SK-N-SH (cell line): ENCODE data around the gene LRRC36. TPM values are rescaled to one million over a fixed set of nuclear protein-coding genes. Genes with fewer than 3 reads are reported as not detected.

ENCODE experiments used
- CTCF ChIA-PET: fragments of 300-600, 350-600 bp; formaldehyde crosslinking; extraction: SDS; loops from one replicate; lab custom pipeline; 2021; lab: Yijun Ruan, JAX
- POLR2A ChIA-PET: fragments of 350-600 bp; sonication (Branson Sonifier 250); formaldehyde crosslinking; extraction: SDS; loops from one replicate; lab custom pipeline; 2020; ENCODE audit warnings: antibody characterized with exemption, inconsistent platforms; lab: Yijun Ruan, JAX
- DNase-seq: peaks from one replicate; pipeline ENCODE4 v3.0.0; 2012
- H2AFZ ChIP-seq: fragments of 200-600 bp; sonication (generic); 2 replicates; pipeline ENCODE4 v1.8.1; 2016; ENCODE audit warnings: antibody characterized with exemption, mild to moderate bottlenecking, low read depth
- H3F3A ChIP-seq: fragments of 200-600 bp; sonication (generic); replicated peaks from 2 replicates; pipeline ENCODE3; 2016; ENCODE audit warnings: antibody characterized with exemption, mild to moderate bottlenecking; ENCODE audit not compliant: insufficient read depth
- H3K27ac ChIP-seq, 2 experiments: fragments of 200-500 bp in 1 of 2; fragments of 200-600 bp in 1 of 2; sonication (Bioruptor generic) in 1 of 2; sonication (generic), shearing (Covaris generic) in 1 of 2; 2 replicates each; pipeline versions ENCODE4 v1.5.1 to v1.6.1; 2014 to 2016; ENCODE audit warnings: low read depth in 2 of 2, inconsistent platforms in 1 of 2, low read length in 1 of 2, mild to moderate bottlenecking in 1 of 2, mixed read lengths in 1 of 2
- H3K27me3 ChIP-seq: fragments of 200-600 bp; sonication (generic), shearing (Covaris generic); 2 replicates; pipeline ENCODE4 v1.6.1; 2016; ENCODE audit warnings: mixed run types; ENCODE audit not compliant: insufficient read depth
- H3K36me3 ChIP-seq, 2 experiments: fragments of 200-500 bp in 1 of 2; fragments of 200-600 bp in 1 of 2; sonication (Bioruptor generic) in 1 of 2; sonication (generic) in 1 of 2; replicated peaks in 1 of 2; 2 replicates each; pipeline versions ENCODE3 to v1.5.1; 2014 to 2016; ENCODE audit warnings: low read length in 1 of 2, mild to moderate bottlenecking in 1 of 2; ENCODE audit not compliant: insufficient read depth in 2 of 2, control insufficient read depth in 1 of 2
- H3K4me1 ChIP-seq, 2 experiments: fragments of 200-500 bp in 1 of 2; fragments of 200-600 bp in 1 of 2; sonication (Bioruptor generic) in 1 of 2; sonication (generic), shearing (Covaris generic) in 1 of 2; 2 replicates each; pipeline versions ENCODE4 v1.5.1 to v1.6.1; 2014 to 2016; ENCODE audit warnings: low read depth in 1 of 2, low read length in 1 of 2, mixed run types in 1 of 2; ENCODE audit not compliant: insufficient read depth in 2 of 2, control insufficient read depth in 1 of 2
- H3K4me2 ChIP-seq: fragments of 200-600 bp; sonication (generic), shearing (Covaris generic); 2 replicates; pipeline ENCODE4 v1.6.1; 2017; ENCODE audit warnings: mixed run types
- H3K4me3 ChIP-seq, 2 experiments: fragments of 200-500 bp in 1 of 2; fragments of 200-600 bp in 1 of 2; sonication (Bioruptor generic) in 1 of 2; sonication (generic), shearing (Covaris generic) in 1 of 2; 2 replicates each; pipeline versions ENCODE4 v1.5.1 to v1.8.1; 2014 to 2016; ENCODE audit warnings: low read depth in 2 of 2, inconsistent platforms in 1 of 2, low read length in 1 of 2, mild to moderate bottlenecking in 1 of 2, mixed read lengths in 1 of 2, moderate library complexity in 1 of 2
- H3K79me2 ChIP-seq: fragments of 200-600 bp; sonication (generic); 2 replicates; pipeline ENCODE4 v1.8.1; 2017; ENCODE audit warnings: mild to moderate bottlenecking; ENCODE audit not compliant: insufficient read depth
- H3K9ac ChIP-seq: fragments of 200-600 bp; sonication (generic); 2 replicates; pipeline ENCODE4 v1.6.1; 2017; ENCODE audit warnings: mixed run types
- H3K9me2 ChIP-seq: fragments of 200-600 bp; sonication (generic); 2 replicates; pipeline ENCODE4 v1.6.1; 2017; ENCODE audit warnings: mixed run types
- H3K9me3 ChIP-seq: fragments of 200-600 bp; sonication (generic); 2 replicates; pipeline ENCODE4 v1.6.1; 2017; ENCODE audit warnings: mixed run types, mild to moderate bottlenecking, moderate library complexity
- H4K20me1 ChIP-seq: fragments of 200-600 bp; sonication (generic); 2 replicates; pipeline ENCODE4 v1.6.1; 2017; ENCODE audit warnings: mild to moderate bottlenecking, mixed run types; ENCODE audit not compliant: insufficient read depth
- FOXJ3 ChIP-seq: sonication (generic); formaldehyde crosslinking; IDR thresholded peaks from 2 replicates; pipeline ENCODE4 v1.5.1; 2020; ENCODE audit warnings: mild to moderate bottlenecking, missing genetic modification reagents
- FOXM1 ChIP-seq: IDR thresholded peaks from 2 replicates; pipeline ENCODE4 v1.4.0; 2012; ENCODE audit warnings: low read depth, mild to moderate bottlenecking
- GATA2 ChIP-seq: sonication (generic); formaldehyde crosslinking; IDR thresholded peaks from 2 replicates; pipeline ENCODE4 v1.5.0; 2020; ENCODE audit warnings: mild to moderate bottlenecking, missing genetic modification reagents
- TEAD4 ChIP-seq: IDR thresholded peaks from 2 replicates; pipeline ENCODE4 v1.4.0; 2012; ENCODE audit warnings: mild to moderate bottlenecking, borderline replicate concordance; ENCODE audit not compliant: insufficient read depth
- WGBS: methylation state at CpG from one replicate; pipeline ENCODE4 v1.1.6; 2017; ENCODE audit warnings: low lambda C conversion rate; 5-methylcytosine and 5-hydroxymethylcytosine counted together
- polyA plus RNA-seq, 3 experiments: library from polyadenylated mRNA; depleted of rRNA; stranded (reverse); fragments of >200 nt; gene quantifications; 2 replicates each; pipeline ENCODE4 v1.2.3, GENCODE V29; 2012
- TF ChIP-seq, protein P1 (sequence below): IDR thresholded peaks from 2 replicates; pipeline ENCODE4 v1.4.0; 2012; ENCODE audit warnings: low read depth, borderline replicate concordance
- TF ChIP-seq, protein P2 (sequence below): fragments of 200-600 bp; sonication (generic); IDR thresholded peaks from 2 replicates; pipeline ENCODE4 v1.6.1; 2017; ENCODE audit warnings: antibody characterized with exemption, mild to moderate bottlenecking, moderate library complexity

The LRRC36 gene
- polyA plus RNA-seq, 1 of the 3 experiments (the other 2 are of a cell fraction): 0.92 TPM

GRCh38 chr16:67304020-67304419 is 22.6 kb upstream of the LRRC36 start:
- no peaks in the 10 kb centered on the region for H3F3A ChIP-seq
- DNase-seq: no peak
- no peaks in the 10 kb centered on the region for H3K36me3 ChIP-seq
- TF ChIP-seq FOXM1: no peak
- TF ChIP-seq, protein P1, sequence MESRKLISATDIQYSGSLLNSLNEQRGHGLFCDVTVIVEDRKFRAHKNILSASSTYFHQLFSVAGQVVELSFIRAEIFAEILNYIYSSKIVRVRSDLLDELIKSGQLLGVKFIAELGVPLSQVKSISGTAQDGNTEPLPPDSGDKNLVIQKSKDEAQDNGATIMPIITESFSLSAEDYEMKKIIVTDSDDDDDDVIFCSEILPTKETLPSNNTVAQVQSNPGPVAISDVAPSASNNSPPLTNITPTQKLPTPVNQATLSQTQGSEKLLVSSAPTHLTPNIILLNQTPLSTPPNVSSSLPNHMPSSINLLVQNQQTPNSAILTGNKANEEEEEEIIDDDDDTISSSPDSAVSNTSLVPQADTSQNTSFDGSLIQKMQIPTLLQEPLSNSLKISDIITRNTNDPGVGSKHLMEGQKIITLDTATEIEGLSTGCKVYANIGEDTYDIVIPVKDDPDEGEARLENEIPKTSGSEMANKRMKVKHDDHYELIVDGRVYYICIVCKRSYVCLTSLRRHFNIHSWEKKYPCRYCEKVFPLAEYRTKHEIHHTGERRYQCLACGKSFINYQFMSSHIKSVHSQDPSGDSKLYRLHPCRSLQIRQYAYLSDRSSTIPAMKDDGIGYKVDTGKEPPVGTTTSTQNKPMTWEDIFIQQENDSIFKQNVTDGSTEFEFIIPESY: no peak
- TF ChIP-seq FOXJ3 (CRISPR knock-in tag): no peak
- no peak for TF ChIP-seq GATA2 (CRISPR knock-in tag)
- TF ChIP-seq, all 33 proteins: peak for 0
- no peaks in the 10 kb centered on the region for H3K9me2 ChIP-seq
- H4K20me1 ChIP-seq: no peaks in the 10 kb centered on the region
- H3K27ac ChIP-seq: no peak overlapping the region
- ChIA-PET CTCF (interaction anchor here (0.7 kb wide), 1 partner anchor 45 kb away, joined by 3 read pairs; no protein-coding TSS in a partner anchor), POLR2A (no interaction called here)
- H3K4me3 ChIP-seq: no peak overlapping the region
- WGBS: 78% methylated on average over 1 of the region's 1 CpG
- H3K4me2 ChIP-seq: no peak overlapping the region
- H3K79me2 ChIP-seq: no peaks in the 10 kb centered on the region
- no peaks in the 10 kb centered on the region for H3K27me3 ChIP-seq
- no peak overlapping the region for H2AFZ ChIP-seq
- H3K9me3 ChIP-seq: no peaks in the 10 kb centered on the region
- H3K9ac ChIP-seq: no peak overlapping the region
- no peaks in the 10 kb centered on the region for H3K4me1 ChIP-seq

GRCh38 chr16:67305216-67306071 is 21.2 kb upstream of the LRRC36 start:
- Histone ChIP-seq H3K36me3 (no peaks in the 10 kb centered on the region), H3K4me3 (no peak overlapping the region), H4K20me1 (no peaks in the 10 kb centered on the region), H3F3A (peaks cover 2% of the 10 kb centered on the region), H3K9me3 (no peaks in the 10 kb centered on the region), H3K9me2 (no peaks in the 10 kb centered on the region), H3K27ac (no peak overlapping the region), H3K4me1 (no peaks in the 10 kb centered on the region), H2AFZ (no peak overlapping the region), H3K4me2 (no peak overlapping the region), H3K9ac (no peak overlapping the region), H3K27me3 (no peaks in the 10 kb centered on the region), H3K79me2 (no peaks in the 10 kb centered on the region)
- DNase-seq: peak; percentile 17
- CTCF ChIA-PET: no interaction called here
- POLR2A ChIA-PET: no interaction called here
- 90% methylated on average over 13 of the region's 13 CpGs for WGBS
- TF ChIP-seq, protein P2, sequence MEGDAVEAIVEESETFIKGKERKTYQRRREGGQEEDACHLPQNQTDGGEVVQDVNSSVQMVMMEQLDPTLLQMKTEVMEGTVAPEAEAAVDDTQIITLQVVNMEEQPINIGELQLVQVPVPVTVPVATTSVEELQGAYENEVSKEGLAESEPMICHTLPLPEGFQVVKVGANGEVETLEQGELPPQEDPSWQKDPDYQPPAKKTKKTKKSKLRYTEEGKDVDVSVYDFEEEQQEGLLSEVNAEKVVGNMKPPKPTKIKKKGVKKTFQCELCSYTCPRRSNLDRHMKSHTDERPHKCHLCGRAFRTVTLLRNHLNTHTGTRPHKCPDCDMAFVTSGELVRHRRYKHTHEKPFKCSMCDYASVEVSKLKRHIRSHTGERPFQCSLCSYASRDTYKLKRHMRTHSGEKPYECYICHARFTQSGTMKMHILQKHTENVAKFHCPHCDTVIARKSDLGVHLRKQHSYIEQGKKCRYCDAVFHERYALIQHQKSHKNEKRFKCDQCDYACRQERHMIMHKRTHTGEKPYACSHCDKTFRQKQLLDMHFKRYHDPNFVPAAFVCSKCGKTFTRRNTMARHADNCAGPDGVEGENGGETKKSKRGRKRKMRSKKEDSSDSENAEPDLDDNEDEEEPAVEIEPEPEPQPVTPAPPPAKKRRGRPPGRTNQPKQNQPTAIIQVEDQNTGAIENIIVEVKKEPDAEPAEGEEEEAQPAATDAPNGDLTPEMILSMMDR: peak; percentile 14; the same call in 1 of the 2 replicates
- no peak for TF ChIP-seq TEAD4
